Psoas muscle (tissue), 8 donors: Measurements from ENCODE around the gene PFKFB2. TPM values are rescaled to one million over a fixed set of nuclear protein-coding genes. Genes with fewer than 3 reads are reported as not detected.

ENCODE experiments used
- ATAC-seq, 4 donors: fragments of 200-7000 bp; cut with Tn5 transposase; one replicate each; pipeline ENCODE4 v1.9.1; 2020; ENCODE audit warnings: moderate library complexity in 3 of 4, mild to moderate bottlenecking in 2 of 4
- DNase-seq, 2 donors: peaks; one replicate each; pipeline ENCODE4 v3.0.0-alpha.2; 2020
- H3K27ac ChIP-seq: fragments of 200-600 bp; one replicate; pipeline ENCODE4 v1.8.0; 2022
- H3K27me3 ChIP-seq, 3 donors: fragments of 200-600 bp in 1 of 3; one replicate each; pipeline versions ENCODE4 v1.6.1 to v1.8.0; 2013 to 2022; ENCODE audit warnings: low read length in 2 of 3, mild to moderate bottlenecking in 2 of 3, moderate library complexity in 1 of 3; ENCODE audit not compliant: insufficient read depth in 3 of 3
- H3K36me3 ChIP-seq, 2 donors: fragments of 200-600 bp in 1 of 2; one replicate each; pipeline versions ENCODE4 v1.6.1 to v1.8.0; 2013 to 2022; ENCODE audit warnings: low read depth in 1 of 2, mild to moderate bottlenecking in 1 of 2, moderate library complexity in 1 of 2; ENCODE audit not compliant: insufficient read depth in 1 of 2
- H3K4me1 ChIP-seq: fragments of 200-600 bp; one replicate; pipeline ENCODE4 v1.8.0; 2022
- H3K4me3 ChIP-seq: fragments of 200-600 bp; one replicate; pipeline ENCODE4 v1.8.0; 2022; ENCODE audit warnings: mild to moderate bottlenecking
- H3K9me3 ChIP-seq: fragments of 200-600 bp; one replicate; pipeline ENCODE4 v1.8.0; 2022
- WGBS, 3 donors: extraction: QIAGEN DNeasy Blood & Tissue Kit; methylation state at CpG; one replicate each; pipeline versions ENCODE4 v1.1.6 to v1.1.7; 2013; 5-methylcytosine and 5-hydroxymethylcytosine counted together
- intact Hi-C, 2 donors: fragments of 100-400 bp; cut with DNase I; formaldehyde crosslinking; loops; one replicate each; pipeline versions ENCODE4 v1.11.0 to v1.14.2; 2022
- polyA plus RNA-seq, 3 donors: library from polyadenylated mRNA; stranded (reverse); fragments of 200-250 nt; gene quantifications; one replicate each; pipeline ENCODE4 v1.2.3, GENCODE V29; 2013
- total RNA-seq, 4 donors: library from RNA; stranded (reverse); fragmentation: NEBNext Ultra II Directional in 2 of 4; extraction: Animal tissue kit (Norgen Biotek cat#: 25700) in 2 of 4; gene quantifications; one replicate each; pipeline versions ENCODE4 v1.2.1 to v1.2.4, GENCODE V29; 2021 to 2023
- TF ChIP-seq, protein P1 (sequence below): fragments of 200-600 bp; IDR thresholded peaks from one replicate; pipeline ENCODE4 v1.8.0; 2022; ENCODE audit warnings: antibody characterized with exemption
- donor health status: healthy with polysubstance abuse.
- donor health status: DM: no; HTN: no; CAD: no; lungs with moderate emphysema.
- donor health status: Bipolar disorder and iron deficiency.
- donor health status: healthy.
- donor health status: DM: yes; HTN: yes; CAD: no.
- donor health status: DM: no; HTN: no; CAD: no.
- donor health status: DM: no; HTN: no; CAD: no.
- donor health status: DM: yes; HTN: yes; CAD: no.

PFKFB2 gene
- total and polyA plus RNA-seq, 7 donors: 3.9 to 149 (median 36.0) TPM

DNA sequence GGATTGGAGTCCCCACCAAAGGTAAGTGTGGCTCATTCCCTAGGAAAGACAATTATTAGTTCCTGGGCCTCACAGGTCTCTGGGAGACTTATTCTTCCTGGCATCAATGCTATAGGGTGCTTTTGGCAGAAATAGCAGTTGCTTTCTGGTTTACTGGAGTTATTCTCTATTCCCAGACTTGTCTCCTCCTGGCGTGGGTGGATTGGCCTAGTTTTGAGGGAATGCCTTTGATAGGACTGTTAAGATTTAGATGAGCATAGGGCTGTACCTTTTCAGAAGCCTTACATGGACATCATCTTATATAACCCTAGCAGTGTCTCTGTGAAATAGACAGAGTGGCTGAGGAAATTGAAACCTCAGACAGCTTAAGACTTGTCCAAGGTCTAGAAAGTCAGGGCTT, 9.0 kb downstream of the PFKFB2 start:
- Histone ChIP-seq H3K4me3 (no peak overlapping the region), H3K27ac (no peak overlapping the region), H3K9me3 (no peaks in the 10 kb centered on the region), H3K27me3 (no peaks in the 10 kb centered on the region), H3K36me3 (peaks cover 4 to 58% of the 10 kb centered on the region in 2 donors), H3K4me1 (peaks cover 9% of the 10 kb centered on the region)
- intact Hi-C loops: no loop called here
- 88 to 100% (median 98%) methylated on average over 1 of the region's 1 CpG for WGBS, 3 donors
- TF ChIP-seq, protein P1, sequence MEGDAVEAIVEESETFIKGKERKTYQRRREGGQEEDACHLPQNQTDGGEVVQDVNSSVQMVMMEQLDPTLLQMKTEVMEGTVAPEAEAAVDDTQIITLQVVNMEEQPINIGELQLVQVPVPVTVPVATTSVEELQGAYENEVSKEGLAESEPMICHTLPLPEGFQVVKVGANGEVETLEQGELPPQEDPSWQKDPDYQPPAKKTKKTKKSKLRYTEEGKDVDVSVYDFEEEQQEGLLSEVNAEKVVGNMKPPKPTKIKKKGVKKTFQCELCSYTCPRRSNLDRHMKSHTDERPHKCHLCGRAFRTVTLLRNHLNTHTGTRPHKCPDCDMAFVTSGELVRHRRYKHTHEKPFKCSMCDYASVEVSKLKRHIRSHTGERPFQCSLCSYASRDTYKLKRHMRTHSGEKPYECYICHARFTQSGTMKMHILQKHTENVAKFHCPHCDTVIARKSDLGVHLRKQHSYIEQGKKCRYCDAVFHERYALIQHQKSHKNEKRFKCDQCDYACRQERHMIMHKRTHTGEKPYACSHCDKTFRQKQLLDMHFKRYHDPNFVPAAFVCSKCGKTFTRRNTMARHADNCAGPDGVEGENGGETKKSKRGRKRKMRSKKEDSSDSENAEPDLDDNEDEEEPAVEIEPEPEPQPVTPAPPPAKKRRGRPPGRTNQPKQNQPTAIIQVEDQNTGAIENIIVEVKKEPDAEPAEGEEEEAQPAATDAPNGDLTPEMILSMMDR: no peak
- no peak for DNase-seq
- no peak for ATAC-seq

DNA sequence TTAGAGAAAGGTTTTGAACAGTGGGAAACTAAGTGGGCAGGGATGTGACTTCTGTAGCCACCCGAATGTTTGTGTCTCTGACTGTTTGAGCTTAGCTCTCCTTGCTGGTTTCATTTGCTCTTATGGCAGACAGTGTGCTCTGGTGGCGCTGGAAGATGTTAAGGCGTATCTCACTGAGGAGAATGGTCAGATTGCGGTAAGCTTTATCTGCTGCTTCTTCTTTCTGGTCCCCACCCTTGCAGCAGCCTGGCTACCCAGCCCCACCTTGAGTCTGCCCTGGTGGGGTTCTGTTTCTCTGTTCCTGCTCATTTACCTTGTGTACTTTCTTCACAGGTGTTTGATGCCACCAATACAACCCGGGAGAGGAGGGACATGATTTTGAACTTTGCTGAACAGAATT, 9.9 kb downstream of the PFKFB2 start:
- TF ChIP-seq, protein P1: no peak
- ATAC-seq: no peak
- no peaks in the 10 kb centered on the region for H3K27me3 ChIP-seq
- 92 to 95% (median 93%) methylated on average over 5 of the region's 5 CpGs for WGBS, 3 donors
- peaks cover 6 to 66% of the 10 kb centered on the region in 2 donors for H3K36me3 ChIP-seq
- intact Hi-C loops: no loop called here
- no peak overlapping the region for H3K27ac ChIP-seq
- H3K4me3 ChIP-seq: no peak overlapping the region
- peaks cover 8% of the 10 kb centered on the region for H3K4me1 ChIP-seq
- H3K9me3 ChIP-seq: no peaks in the 10 kb centered on the region
- DNase-seq: no peak

DNA sequence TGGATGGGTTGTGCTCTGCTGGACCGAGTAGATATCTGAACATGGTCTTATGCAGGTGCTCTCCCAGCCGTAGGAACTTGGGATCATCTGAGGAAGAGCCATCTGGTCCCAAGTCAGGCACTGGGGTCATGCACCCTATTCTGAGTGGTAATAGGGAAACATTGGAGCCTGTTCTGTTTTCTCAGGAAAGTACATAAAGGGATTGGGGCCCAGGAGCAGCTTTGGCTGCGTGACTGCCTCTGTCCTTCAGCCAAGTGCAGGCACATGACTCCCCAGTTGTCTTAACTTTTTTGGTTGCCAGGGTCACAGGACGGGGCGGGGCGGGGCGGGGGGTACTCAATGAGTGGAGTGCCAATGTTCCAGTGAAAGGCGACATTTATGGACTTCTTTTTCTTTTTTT, 11.5 kb downstream of the PFKFB2 start:
- WGBS, 3 donors: 39 to 68% (median 48%) methylated on average over 8 of the region's 8 CpGs
- H3K9me3 ChIP-seq: no peaks in the 10 kb centered on the region
- H3K27me3 ChIP-seq: no peaks in the 10 kb centered on the region
- no peak overlapping the region for H3K4me3 ChIP-seq
- TF ChIP-seq, protein P1: no peak
- no peaks in the 10 kb centered on the region for H3K4me1 ChIP-seq
- DNase-seq: no peak
- intact Hi-C loops: no loop called here
- peak; percentile 38 to 75 (median 53) for ATAC-seq
- H3K36me3 ChIP-seq: peaks cover 9 to 82% of the 10 kb centered on the region in 2 donors
- H3K27ac ChIP-seq: no peak overlapping the region

DNA sequence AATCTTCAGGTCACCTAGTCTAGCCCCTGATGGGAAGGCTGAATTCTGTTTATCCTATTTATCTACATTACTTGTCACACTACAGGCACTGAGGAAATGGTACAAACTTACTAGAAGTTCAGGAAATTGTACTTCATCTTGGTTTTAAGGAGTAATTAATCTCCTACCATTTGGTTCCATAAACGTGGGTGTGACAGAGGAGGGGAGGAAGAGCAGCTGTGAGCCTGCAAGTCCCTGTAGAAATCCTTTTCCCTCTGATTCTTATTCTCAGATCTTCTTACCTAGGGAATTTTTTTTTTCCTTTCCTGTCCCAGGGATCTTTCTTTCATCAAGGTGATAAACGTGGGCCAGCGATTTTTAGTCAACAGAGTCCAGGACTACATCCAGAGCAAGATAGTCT, 14.1 kb downstream of the PFKFB2 start:
- Histone ChIP-seq H3K27ac (no peak overlapping the region), H3K4me3 (no peak overlapping the region), H3K27me3 (no peaks in the 10 kb centered on the region), H3K36me3 (peaks cover 7 to 90% of the 10 kb centered on the region in 2 donors), H3K4me1 (no peaks in the 10 kb centered on the region), H3K9me3 (no peaks in the 10 kb centered on the region)
- WGBS, 3 donors: 52 to 60% (median 57%) methylated on average over 3 of the region's 3 CpGs
- TF ChIP-seq, protein P1: no peak
- no peak for DNase-seq
- intact Hi-C loops: no loop called here
- ATAC-seq: no peak

DNA sequence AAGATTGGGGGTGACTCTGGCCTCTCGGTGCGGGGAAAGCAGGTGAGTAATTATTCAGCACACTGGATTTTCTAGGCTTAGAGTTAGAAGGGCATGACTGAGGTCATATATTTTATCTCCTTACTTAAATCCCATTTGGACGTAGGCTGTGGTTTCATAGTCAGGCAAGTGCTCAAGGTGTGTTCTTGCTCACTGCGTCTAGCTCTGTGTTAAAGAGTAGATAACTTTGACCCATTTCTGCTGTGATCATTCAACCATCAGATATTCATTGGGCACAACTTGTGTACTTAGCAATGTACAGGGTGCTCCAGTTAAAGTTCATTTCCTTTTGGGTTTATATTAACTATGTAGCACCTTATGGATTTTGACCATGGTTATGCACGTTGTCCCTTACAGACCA, 14.6 kb downstream of the PFKFB2 start:
- WGBS, 3 donors: 70 to 82% (median 78%) methylated on average over 5 of the region's 5 CpGs
- no peaks in the 10 kb centered on the region for H3K9me3 ChIP-seq
- no peak for DNase-seq
- ATAC-seq: no peak
- H3K27ac ChIP-seq: no peak overlapping the region
- H3K4me3 ChIP-seq: no peak overlapping the region
- H3K27me3 ChIP-seq: no peaks in the 10 kb centered on the region
- no peaks in the 10 kb centered on the region for H3K4me1 ChIP-seq
- peaks cover 7 to 90% of the 10 kb centered on the region in 2 donors for H3K36me3 ChIP-seq
- intact Hi-C loops: no loop called here
- TF ChIP-seq, protein P1: no peak
